HG03064 (cell line): ENCODE measurements around the gene TMEM175.

Source experiments
- ATAC-seq: cut with Tn5 transposase; IDR thresholded peaks from one replicate; pipeline ENCODE4 v1.9.1; 2021; ENCODE audit warnings: low read depth; ENCODE audit not compliant: unreplicated experiment

The TMEM175 gene

GRCh38 chr4:945274-946102 lies 13.2 kb downstream of the TMEM175 start:
- ATAC-seq, result no peak

DNA sequence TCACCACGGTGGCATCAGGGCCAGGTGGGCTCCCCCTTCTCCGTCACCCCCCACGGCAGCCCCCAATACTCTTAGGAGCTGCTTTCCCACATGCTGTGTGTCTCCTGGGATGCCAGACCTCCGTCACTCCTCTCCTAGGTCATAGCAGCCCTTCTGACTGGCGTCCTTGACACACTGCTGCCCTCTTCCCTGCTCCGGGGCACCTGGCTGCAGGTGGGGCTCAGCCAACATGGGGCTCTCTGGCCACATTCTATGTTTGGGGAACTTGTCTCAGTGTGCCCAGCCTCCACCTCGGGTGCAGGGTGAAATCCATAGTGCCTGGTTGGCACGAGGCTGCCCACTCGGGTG lies 13.8 kb downstream of the TMEM175 start:
- no peak for ATAC-seq

GRCh38 chr4:946517-947471 lies 14.5 kb downstream of the TMEM175 start:
- ATAC-seq, result no peak

DNA sequence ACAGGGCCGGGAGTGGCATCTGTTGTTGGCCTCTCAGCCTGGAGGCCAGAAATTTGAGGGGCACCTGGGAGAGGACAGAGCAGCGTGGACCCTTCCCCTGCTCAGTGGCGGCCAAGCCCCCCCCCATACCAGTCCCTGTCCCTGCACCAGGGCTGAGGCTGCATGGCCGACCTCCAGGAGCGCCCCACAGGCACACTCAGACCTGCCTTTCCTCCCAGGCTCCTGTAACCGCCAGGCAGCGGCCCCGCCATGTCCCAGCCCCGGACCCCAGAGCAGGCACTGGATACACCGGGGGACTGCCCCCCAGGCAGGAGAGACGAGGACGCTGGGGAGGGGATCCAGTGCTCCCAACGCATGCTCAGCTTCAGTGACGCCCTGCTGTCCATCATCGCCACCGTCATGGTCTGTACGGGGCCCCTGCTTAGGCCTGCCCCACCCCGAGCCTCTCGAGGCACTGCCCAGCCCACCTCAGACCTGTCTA lies 15.3 kb downstream of the TMEM175 start:
- ATAC-seq, result no peak

DNA sequence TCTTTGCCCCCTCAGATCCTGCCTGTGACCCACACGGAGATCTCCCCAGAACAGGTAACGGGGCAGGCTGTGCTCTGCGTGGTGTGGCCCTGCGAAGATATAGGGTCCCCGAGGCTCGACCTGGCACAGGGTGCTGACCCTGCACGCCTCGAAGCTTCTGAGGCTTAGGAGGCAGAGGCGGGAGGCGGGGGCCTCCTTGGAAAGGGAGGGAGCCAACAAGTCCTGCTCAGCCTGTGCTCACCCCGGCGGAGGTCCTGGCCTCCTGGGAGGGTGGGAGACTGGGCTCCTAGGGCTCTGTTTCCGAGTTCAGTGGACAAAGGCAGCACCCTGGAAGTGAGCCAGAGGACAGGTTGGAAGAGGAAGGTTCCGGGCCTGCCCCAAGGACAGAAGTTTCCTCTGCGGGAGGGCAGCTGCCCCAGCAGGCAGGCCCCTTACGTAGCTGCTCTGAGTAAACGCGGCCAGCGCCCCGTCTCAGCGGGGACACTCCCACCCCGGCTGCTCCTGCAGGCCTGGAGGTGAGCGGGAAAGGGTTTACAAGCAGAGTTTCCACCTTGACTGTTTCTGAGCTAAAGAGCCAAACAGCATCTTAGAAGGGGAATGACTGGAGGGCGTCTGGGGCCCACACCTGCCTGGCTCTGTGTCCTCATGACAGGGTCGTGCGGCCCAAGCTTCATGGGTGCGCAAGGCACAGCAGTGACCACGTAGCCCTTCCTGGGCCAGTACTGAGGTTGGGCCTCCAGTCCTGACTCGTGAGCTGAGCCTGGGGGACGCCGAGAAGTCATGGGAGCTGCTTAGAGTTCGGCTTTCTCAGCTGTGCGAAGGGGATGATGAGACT lies 16.1 kb downstream of the TMEM175 start:
- no peak for ATAC-seq

- ATAC-seq, result no peak
Observed at GRCh38 chr4:948936-949300, 16.7 kb downstream of the TMEM175 start.

DNA sequence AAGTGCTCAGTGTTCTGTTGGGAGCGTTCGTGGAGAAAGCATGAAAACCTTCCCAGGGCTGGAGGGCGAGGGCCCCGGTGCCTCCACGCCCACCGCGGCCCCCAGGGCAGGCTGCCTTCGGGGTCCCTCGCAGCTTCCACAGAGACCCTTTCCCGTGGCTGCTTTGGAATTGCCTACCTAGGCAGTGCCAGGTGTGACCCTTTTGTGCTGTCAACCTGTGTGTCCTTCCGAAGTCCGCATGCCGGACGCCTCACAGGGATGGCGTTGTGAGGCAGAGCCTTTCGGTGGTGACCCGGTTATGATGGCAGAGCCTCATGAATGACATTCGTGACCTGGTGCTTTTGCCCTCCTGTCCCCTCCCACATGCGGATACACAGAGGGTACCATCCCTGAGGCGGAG lies 17.4 kb downstream of the TMEM175 start:
- no peak for ATAC-seq

GRCh38 chr4:950136-951020 lies 18.1 kb downstream of the TMEM175 start:
- ATAC-seq, result no peak

- ATAC-seq, result no peak
Observed at GRCh38 chr4:951186-951585, 18.9 kb downstream of the TMEM175 start.

GRCh38 chr4:951594-952468 lies 19.6 kb downstream of the TMEM175 start:
- ATAC-seq, result no peak

DNA sequence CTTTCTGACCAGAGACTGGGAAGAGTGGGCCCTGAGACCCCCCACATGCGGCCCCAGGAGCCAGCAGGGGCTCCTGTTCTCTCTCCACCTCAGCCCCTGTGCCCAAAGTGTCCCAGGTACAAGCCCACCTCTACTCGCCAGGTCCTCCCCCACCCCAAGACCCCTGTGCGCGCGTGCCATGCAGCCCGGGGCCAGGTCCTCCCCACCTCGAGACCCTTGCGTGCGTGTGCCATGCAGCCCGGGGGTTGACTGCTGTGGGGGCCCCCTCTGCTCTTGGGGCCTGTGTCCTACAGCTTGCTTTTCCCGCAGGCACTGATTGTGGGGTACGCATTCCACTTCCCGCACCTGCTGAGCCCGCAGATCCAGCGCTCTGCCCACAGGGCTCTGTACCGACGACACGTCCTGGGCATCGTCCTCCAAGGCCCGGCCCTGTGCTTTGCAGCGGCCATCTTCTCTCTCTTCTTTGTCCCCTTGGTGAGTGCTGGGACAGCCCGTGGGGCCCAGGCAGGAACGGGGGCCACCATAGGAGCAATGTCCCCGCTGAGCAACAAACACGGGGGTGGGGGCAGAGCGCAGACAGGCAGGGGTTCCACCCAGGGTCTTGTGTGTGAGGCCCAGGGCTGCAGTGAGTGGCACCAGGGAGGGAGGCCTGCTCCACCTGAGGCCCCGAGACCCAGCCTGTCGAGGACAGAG lies 20.8 kb downstream of the TMEM175 start:
- no peak for ATAC-seq

- no peak for ATAC-seq
Observed at GRCh38 chr4:953574-953915, 21.3 kb downstream of the TMEM175 start.

GRCh38 chr4:954211-955020 lies 22.2 kb downstream of the TMEM175 start:
- no peak for ATAC-seq

- ATAC-seq, result no peak
Observed at GRCh38 chr4:955161-955921, 23.1 kb downstream of the TMEM175 start.

DNA sequence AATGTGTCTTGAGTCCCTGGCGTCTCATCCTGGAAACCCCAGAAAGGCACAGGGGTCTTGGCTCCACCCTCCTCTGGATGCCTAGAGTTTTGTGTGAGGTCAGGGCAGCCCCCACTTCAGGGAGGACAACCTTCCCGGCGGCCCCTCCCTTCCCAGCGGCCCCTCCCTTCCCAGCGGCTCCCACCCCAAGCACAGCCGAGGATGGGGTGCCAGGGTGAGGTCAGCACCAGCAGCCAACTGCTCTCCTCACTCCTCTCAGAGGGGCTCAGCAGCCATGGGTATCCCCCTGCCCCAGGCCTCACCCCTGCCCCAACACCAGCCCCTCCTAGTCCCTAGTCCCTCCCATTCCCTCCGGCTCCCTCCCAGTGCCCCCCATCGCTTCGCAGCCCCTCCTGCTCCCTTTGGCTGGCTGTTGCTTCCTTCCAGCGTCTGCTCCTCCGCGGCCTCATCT lies 23.7 kb downstream of the TMEM175 start:
- no peak for ATAC-seq

GRCh38 chr4:956531-957230 lies 24.4 kb downstream of the TMEM175 start:
- ATAC-seq, result no peak
